DLD1 (cell line): ENCODE measurements around the gene DGKD.
"Not testable (repeated sequence)": the region's sequence is repeated elsewhere in the genome, so short reads cannot be mapped to it uniquely, and the experiment has no call there.

Source experiments
- in situ Hi-C: cut with HindIII; loops from 2 replicates; pipeline ENCODE4 v1.10.0; 2017; ENCODE audit warnings: low sequenced_read_pairs

Gene DGKD

GRCh38 chr2:233353769-233354499, at the start of gene DGKD:
TSS of gene DGKD (plus strand) at chr2:233354494. CDS start at chr2:233354519, 25 bp downstream.
- in situ Hi-C loops = no loop called here

GRCh38 chr2:233307565-233307964, 46.7 kb upstream of the DGKD start, which contains the start of gene SAG:
TSS of gene SAG (plus strand) at chr2:233307816. CDS start at chr2:233309190, 1,374 bp downstream.
- in situ Hi-C loops = no loop called here

DNA sequence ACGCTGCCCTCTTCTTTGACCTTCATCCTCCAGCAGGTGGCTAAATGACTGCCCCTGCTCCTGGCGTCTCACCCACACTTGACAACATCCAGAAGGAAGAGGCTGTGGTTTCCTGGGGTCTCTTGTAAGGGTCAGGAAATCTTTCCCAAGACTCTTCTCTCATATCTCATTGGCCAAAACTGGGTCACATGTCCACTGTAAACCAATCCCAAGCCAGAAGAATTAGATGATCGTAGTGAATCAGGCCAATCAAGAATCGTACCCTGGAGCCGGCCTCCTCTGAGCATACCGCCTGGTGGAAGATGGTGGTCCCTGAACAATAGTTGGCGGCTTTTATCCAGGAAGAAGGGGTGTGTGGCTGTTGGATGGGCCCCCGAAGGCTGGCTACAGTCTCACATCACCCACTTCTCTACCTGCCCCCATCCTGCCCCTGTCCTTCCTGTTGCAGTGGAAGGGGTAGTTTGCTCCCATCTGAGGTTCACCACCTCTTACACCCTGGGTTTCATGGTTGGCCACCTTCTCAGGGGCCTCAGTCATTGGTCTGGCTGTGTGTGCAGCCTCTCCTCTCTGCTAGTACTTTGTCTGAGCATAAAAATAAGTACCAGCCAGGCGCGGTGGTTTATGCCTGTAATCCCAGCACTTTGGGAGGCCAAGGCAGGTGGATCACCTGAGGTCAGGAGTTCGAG, 42.9 kb upstream of the DGKD start:
- in situ Hi-C loops = no loop called here

- in situ Hi-C loops = no loop called here
Measured at GRCh38 chr2:233312874-233313273, 41.4 kb upstream of the DGKD start.

DNA sequence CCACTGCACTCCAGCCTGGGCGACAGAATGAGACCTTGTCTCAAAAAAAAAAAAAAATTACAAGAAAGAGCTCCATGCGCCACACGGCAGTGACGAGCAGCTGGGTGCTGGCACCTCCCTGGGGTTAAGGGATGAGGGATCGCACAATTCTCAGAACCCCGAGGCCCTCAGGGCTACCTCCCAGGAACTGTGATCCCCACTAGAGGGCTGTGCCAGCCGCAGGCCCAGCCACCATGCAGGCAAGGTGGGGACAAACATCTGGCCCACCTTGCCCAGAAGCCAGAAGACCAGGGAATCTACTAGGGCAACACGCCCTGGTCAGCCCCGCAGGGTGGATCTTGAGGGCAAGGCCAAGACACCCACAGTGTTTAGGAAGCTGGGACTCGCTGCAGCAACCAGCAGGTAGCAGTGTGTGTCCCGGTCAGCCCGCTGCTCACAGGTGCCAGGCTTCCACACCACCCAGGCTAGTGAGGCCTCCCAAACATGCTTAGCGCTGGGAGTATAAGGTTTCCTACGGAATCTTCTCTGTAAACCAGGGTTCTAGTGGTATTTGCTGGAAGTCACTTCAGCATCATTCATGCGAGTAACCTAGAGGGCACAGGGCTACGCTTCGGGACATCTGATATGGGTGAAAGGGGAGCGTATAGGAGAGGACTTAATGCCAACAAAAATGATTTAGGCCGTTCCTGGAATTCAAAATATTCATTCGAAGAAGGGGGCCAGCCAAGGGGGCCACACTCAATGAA, 39.9 kb upstream of the DGKD start:
- in situ Hi-C loops = no loop called here

- in situ Hi-C loops = no loop called here
Measured at GRCh38 chr2:233317196-233317943, 36.9 kb upstream of the DGKD start.

GRCh38 chr2:233319256-233319655, 35.0 kb upstream of the DGKD start:
- in situ Hi-C loops = no loop called here

DNA sequence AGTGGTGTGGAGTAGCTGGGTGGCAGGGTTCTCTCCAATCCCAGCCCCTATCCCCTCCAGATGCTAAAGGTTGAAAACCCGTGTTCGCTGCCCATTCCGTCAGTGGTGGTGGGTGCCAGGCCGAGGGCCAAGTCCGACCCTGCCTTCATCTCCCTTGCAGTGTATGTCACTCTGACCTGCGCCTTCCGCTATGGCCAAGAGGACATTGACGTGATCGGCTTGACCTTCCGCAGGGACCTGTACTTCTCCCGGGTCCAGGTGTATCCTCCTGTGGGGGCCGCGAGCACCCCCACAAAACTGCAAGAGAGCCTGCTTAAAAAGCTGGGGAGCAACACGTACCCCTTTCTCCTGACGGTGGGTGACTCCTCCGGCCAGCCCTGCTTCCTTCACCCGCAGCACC, 33.8 kb upstream of the DGKD start:
- in situ Hi-C loops = no loop called here

DNA sequence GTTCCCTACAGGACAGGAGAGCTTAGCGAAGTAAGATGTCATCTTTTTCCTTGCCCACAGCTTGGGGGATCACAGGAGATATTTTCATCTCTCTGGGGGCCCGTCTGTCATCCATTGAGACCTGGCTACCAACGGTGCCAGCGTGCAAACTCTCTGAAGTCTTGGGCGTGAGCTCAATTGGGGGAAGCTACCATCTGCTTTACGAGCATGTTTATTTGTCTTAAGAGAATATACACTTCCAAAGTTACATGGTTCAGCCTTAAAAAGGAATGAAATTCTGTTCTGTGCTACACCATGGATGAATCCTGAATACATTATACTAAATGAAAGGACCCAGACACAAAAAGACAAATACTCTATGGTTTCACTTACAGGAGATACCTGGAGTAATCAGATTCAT, 33.1 kb upstream of the DGKD start:
- in situ Hi-C loops = no loop called here

DNA sequence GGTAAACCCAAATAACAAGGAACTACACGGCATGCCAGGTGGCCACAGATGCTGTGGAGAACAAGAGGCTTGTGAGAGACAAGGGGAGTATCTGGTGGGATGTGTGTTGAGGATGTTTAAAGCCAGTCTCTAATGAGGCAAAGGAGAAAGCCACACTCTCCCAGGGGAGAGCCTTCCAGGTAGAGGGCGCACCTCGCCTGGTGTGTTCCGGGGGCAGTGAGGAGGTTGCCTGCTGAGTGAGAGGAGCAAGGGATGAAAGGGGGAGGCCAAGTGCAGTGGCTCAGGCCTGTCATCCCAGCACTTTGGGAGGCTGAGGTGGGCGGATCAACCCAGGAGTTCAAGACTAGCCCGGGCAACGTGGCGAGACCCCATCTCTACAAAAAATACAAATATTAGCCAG, 30.4 kb upstream of the DGKD start:
- in situ Hi-C loops = no loop called here

GRCh38 chr2:233325256-233325655, 29.0 kb upstream of the DGKD start:
- in situ Hi-C loops = no loop called here

DNA sequence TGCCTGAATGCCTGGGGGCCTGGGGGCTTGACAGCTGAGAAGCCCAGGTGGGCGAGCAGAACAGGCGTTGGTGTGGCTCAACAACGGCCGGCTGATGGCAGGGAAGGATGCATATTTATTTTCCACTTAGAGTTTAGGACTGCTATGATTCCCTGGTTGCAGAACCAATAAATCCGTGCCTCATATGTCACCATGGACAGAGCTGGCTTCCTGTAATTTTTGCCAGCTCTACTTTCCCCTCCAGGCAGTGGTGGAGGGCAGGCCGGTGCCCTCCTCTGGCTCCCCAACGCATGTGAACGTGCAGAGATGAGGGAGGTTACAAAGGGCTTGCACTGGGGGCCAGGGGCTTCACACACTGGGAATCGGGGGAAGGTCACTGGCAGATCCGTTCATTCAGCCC, 28.5 kb upstream of the DGKD start:
- in situ Hi-C loops = no loop called here

- in situ Hi-C loops = no loop called here
Measured at GRCh38 chr2:233326500-233326899, 27.8 kb upstream of the DGKD start.

- in situ Hi-C loops = no loop called here
Measured at GRCh38 chr2:233328922-233329321, 25.4 kb upstream of the DGKD start.

GRCh38 chr2:233329489-233330135, 24.7 kb upstream of the DGKD start:
- in situ Hi-C loops = no loop called here

DNA sequence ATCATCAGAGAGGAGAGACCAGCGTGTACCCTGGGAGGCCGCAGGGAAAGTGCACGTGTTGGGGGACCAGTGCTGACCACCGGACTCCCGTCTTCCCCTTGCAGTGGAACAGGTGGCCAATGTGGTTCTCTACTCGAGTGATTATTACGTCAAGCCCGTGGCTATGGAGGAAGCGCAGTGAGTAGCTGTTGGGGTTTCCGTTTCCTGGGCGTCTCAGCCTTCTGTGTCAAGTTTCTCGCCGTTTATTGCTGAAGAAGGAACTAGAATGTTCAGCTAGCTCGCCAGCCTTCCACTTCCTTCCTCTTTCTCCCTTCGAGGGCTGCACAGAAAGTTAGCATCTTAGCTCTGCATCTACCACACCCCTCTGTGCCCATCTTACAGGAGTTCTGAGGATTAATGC, 22.8 kb upstream of the DGKD start:
- in situ Hi-C loops = no loop called here

- in situ Hi-C loops = no loop called here
Measured at GRCh38 chr2:233332125-233332524, 22.2 kb upstream of the DGKD start.

GRCh38 chr2:233334915-233335314, 19.4 kb upstream of the DGKD start:
- in situ Hi-C loops = no loop called here

DNA sequence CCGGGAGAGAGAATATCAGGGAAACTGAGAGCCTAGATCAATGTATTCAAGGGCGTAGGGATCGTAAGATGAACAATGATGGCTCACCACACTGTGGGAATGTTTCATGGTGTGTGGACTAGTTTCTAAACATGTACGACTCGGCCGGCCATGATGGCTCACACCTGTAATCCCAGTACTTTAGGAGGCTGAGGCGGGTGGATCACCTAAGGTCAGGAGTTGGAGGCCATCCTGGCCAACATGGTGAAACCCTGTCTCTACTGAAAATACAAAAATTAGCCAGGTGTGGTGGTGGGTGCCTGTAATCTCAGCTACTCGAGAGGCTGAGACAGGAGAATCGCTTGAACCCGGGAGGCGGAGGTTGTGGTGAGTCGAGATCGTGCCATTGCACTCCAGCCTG, 18.2 kb upstream of the DGKD start:
- in situ Hi-C loops = not testable (repeated sequence)

DNA sequence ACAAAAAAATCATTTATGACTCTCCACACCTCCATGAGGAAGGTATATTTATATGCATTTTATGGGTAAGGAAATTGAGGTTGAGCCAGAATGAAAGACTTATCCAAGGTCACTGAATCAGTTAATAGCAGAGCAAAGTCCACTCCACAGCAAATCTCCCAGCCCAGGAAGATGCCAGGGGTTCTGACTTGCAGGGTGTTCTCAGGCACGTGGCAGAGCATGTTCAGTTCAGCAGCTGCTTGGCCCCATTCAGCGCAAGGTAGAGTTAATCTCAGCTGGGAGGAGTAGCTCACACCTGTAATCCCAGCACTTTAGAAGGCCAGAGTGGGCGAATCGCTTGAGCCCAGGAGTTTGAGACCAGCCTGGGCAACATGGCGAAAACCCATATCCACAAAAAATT, 17.8 kb upstream of the DGKD start:
- in situ Hi-C loops = no loop called here

- in situ Hi-C loops = no loop called here
Measured at GRCh38 chr2:233338046-233338445, 16.2 kb upstream of the DGKD start.
